PC-9 (cell line): Measurements from ENCODE around the gene TAC4. TPM values are rescaled to one million over a fixed set of nuclear protein-coding genes. Genes with fewer than 3 reads are reported as not detected.

Source experiments
- BruUV-seq: library from RNA; stranded (reverse); fragments of 400-500 nt; replicated peaks from 2 replicates; lab custom pipeline; 2021; lab: Mats Ljungman, UMichigan
- CTCF ChIA-PET: fragments of 300-600 bp; sonication (Branson Sonifier 250); formaldehyde crosslinking; loops from one replicate; lab custom pipeline; 2022; ENCODE audit warnings: antibody characterized with exemption; lab: Charles Lee
- POLR2A ChIA-PET: fragments of 300-600 bp; sonication (Branson Sonifier 250); formaldehyde crosslinking; loops from one replicate; lab custom pipeline; 2022; ENCODE audit warnings: antibody characterized with exemption; ENCODE audit not compliant: unreplicated experiment; lab: Charles Lee
- DNase-seq, 2 experiments: peaks; one replicate each; pipeline versions ENCODE4 v3.0.0 to v3.0.0-alpha.2; 2015 to 2022; ENCODE audit warnings: mixed read lengths in 1 of 2
- H2AFZ ChIP-seq: fragments of 200-600 bp; sonication (generic); 2 replicates; pipeline ENCODE4 v1.8.1; 2017; ENCODE audit warnings: antibody characterized with exemption
- H3F3A ChIP-seq: fragments of 200-600 bp; sonication (generic); 2 replicates; pipeline ENCODE4 v1.8.1; 2017; ENCODE audit warnings: antibody characterized with exemption, mild to moderate bottlenecking, low read depth; ENCODE audit not compliant: insufficient read depth
- H3K27ac ChIP-seq: fragments of 200-600 bp; sonication (generic); 2 replicates; pipeline ENCODE4 v1.6.1; 2016; ENCODE audit warnings: mixed run types
- H3K27me3 ChIP-seq: fragments of 200-600 bp; sonication (generic); 2 replicates; pipeline ENCODE4 v1.6.1; 2016; ENCODE audit warnings: low read depth, mixed run types; ENCODE audit not compliant: insufficient read depth
- H3K36me3 ChIP-seq: fragments of 200-600 bp; sonication (generic); 2 replicates; pipeline ENCODE4 v1.6.1; 2016; ENCODE audit warnings: low read depth, mixed run types
- H3K4me1 ChIP-seq: fragments of 200-600 bp; sonication (generic); replicated peaks from 2 replicates; pipeline ENCODE4 v1.6.1; 2016; ENCODE audit warnings: mixed run types; ENCODE audit not compliant: insufficient read depth
- H3K4me2 ChIP-seq: fragments of 200-600 bp; sonication (generic); 2 replicates; pipeline ENCODE4 v1.6.1; 2017; ENCODE audit warnings: mixed run types
- H3K4me3 ChIP-seq: fragments of 200-600 bp; sonication (generic); 2 replicates; pipeline ENCODE4 v1.6.1; 2016; ENCODE audit warnings: mixed run types
- H3K79me2 ChIP-seq: fragments of 200-600 bp; sonication (generic); 2 replicates; pipeline ENCODE4 v1.6.1; 2017; ENCODE audit warnings: low read depth, mixed run types
- H3K9me2 ChIP-seq: fragments of 200-600 bp; sonication (generic); 2 replicates; pipeline ENCODE4 v1.8.1; 2017; ENCODE audit warnings: mild to moderate bottlenecking; ENCODE audit not compliant: insufficient read depth
- H3K9me3 ChIP-seq: fragments of 200-600 bp; sonication (generic); 2 replicates; pipeline ENCODE4 v1.8.1; 2016; ENCODE audit warnings: low read depth; ENCODE audit not compliant: insufficient read depth
- H4K20me1 ChIP-seq: fragments of 200-600 bp; sonication (generic); 2 replicates; pipeline ENCODE4 v1.8.1; 2017; ENCODE audit not compliant: insufficient read depth
- EZH2 ChIP-seq: fragments of 200-600 bp; sonication (generic); IDR thresholded peaks from 2 replicates; pipeline ENCODE4 v1.8.0; 2017; ENCODE audit warnings: antibody characterized with exemption, low read depth
- intact Hi-C: fragments of 100-400 bp; cut with micrococcal nuclease; formaldehyde crosslinking; loops from one replicate; pipeline ENCODE4 v1.10.0; 2022; ENCODE audit not compliant: unreplicated experiment
- total RNA-seq: library from RNA; stranded (reverse); gene quantifications from 2 replicates; pipeline ENCODE4 v1.2.3, GENCODE V29; 2021
- TF ChIP-seq, protein P1 (sequence below): fragments of 200-600 bp; sonication (generic); conservative IDR thresholded peaks from 2 replicates; pipeline ENCODE4 v1.6.1; 2017; ENCODE audit warnings: mixed run types, antibody characterized with exemption, mild to moderate bottlenecking, moderate library complexity

Gene TAC4
- total RNA-seq, 1 experiment from 2014 or later, result not detected

DNA sequence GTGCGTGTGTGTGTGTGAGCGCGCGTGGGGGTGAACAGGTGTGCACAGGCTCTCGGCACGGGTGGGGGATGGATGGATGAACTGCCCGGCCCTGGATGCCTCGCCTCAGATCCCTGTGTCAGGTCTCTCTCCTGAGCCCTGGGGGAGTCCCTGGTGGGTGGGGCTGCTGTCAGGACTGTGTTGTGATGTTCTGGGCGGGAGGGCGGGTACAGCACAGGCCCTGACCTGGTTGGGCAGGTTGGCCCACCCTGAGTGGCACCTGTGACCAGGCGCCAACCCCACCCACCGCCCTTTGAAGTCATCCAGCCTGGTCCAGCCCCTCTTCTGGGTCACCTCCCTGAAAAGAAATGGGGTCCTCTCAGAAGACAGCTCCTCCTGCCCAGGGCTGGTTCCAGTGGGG lies 41.6 kb upstream of the TAC4 start:
- BruUV-seq, result no TSS peak
- Histone ChIP-seq H3K27me3 (no peaks in the 10 kb centered on the region), H3K27ac (peak overlapping the region; percentile 23; the same call in 1 of the 2 replicates), H4K20me1 (no peaks in the 10 kb centered on the region), H3K4me2 (peak overlapping the region; percentile 75), H3K79me2 (no peaks in the 10 kb centered on the region), H3K4me3 (no peak overlapping the region), H3K4me1 (peaks cover 88% of the 10 kb centered on the region), H3K9me3 (no peaks in the 10 kb centered on the region), H2AFZ (no peak overlapping the region), H3K36me3 (no peaks in the 10 kb centered on the region), H3K9me2 (no peaks in the 10 kb centered on the region), H3F3A (peaks cover 57% of the 10 kb centered on the region)
- peak; percentile 63 to 66 for DNase-seq
- ChIA-PET POLR2A (no interaction called here), CTCF (no interaction called here)
- no peak for TF ChIP-seq EZH2
- TF ChIP-seq, protein P1, sequence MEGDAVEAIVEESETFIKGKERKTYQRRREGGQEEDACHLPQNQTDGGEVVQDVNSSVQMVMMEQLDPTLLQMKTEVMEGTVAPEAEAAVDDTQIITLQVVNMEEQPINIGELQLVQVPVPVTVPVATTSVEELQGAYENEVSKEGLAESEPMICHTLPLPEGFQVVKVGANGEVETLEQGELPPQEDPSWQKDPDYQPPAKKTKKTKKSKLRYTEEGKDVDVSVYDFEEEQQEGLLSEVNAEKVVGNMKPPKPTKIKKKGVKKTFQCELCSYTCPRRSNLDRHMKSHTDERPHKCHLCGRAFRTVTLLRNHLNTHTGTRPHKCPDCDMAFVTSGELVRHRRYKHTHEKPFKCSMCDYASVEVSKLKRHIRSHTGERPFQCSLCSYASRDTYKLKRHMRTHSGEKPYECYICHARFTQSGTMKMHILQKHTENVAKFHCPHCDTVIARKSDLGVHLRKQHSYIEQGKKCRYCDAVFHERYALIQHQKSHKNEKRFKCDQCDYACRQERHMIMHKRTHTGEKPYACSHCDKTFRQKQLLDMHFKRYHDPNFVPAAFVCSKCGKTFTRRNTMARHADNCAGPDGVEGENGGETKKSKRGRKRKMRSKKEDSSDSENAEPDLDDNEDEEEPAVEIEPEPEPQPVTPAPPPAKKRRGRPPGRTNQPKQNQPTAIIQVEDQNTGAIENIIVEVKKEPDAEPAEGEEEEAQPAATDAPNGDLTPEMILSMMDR, result no peak
- intact Hi-C loops, result loop anchor here (5.0 kb wide), 1 partner anchor 263 kb away; the partner anchor contains the start of gene PPP1R9B

DNA sequence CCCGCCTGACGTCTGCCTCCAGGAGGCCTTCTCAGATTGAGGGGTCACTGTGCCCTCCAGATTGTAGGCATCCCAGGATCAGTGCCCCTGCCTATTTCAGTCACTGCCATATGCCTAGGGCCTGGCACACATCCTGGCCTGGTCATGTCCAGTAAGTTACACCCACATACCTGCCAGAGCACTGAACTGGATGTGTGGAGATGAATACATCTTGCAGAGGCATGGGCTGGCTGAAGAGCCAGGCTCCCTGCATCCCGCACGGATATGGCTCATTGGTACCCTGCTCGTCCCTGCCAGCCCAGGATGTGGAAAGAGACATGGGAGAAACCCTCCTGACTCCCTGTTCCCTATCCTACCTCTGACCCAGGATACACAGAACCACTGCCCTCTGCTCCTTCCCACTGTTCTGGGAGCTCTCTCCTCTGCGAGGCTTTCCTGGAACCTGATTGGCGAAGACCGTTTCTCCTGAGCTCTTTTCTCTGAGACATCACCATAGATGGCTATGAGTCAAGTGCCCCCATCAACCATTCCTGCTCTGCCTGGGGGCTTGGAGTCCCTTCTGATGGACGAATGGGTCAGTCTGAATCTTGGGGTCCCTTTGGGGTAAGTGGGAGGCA lies 40.0 kb upstream of the TAC4 start:
- Histone ChIP-seq H3K27me3 (no peaks in the 10 kb centered on the region), H4K20me1 (no peaks in the 10 kb centered on the region), H3F3A (peaks cover 43% of the 10 kb centered on the region), H3K27ac (peak overlapping the region; percentile 84), H3K36me3 (no peaks in the 10 kb centered on the region), H2AFZ (no peak overlapping the region), H3K4me3 (peak overlapping the region; percentile 29; the same call in 1 of the 2 replicates), H3K4me2 (peak overlapping the region; percentile 75), H3K4me1 (peaks cover 72% of the 10 kb centered on the region), H3K9me3 (no peaks in the 10 kb centered on the region), H3K9me2 (no peaks in the 10 kb centered on the region), H3K79me2 (no peaks in the 10 kb centered on the region)
- DNase-seq, result peak; percentile 61 to 85
- no TSS peak for BruUV-seq
- ChIA-PET POLR2A (interaction anchor here (0.6 kb wide), 1 partner anchor 183 kb away, joined by 3 read pairs; no protein-coding TSS in a partner anchor), CTCF (interaction anchor here (0.7 to 1.3 kb wide), 2 partner anchors 13 to 109 kb away, joined by 3 to 7 read pairs; no protein-coding TSS in a partner anchor)
- TF ChIP-seq EZH2, result no peak
- TF ChIP-seq, protein P1, result no peak
- intact Hi-C loops, result loop anchor here (1.0 to 5.0 kb wide), 3 partner anchors 13 to 264 kb away; partner anchors contain the start of gene PPP1R9B

DNA sequence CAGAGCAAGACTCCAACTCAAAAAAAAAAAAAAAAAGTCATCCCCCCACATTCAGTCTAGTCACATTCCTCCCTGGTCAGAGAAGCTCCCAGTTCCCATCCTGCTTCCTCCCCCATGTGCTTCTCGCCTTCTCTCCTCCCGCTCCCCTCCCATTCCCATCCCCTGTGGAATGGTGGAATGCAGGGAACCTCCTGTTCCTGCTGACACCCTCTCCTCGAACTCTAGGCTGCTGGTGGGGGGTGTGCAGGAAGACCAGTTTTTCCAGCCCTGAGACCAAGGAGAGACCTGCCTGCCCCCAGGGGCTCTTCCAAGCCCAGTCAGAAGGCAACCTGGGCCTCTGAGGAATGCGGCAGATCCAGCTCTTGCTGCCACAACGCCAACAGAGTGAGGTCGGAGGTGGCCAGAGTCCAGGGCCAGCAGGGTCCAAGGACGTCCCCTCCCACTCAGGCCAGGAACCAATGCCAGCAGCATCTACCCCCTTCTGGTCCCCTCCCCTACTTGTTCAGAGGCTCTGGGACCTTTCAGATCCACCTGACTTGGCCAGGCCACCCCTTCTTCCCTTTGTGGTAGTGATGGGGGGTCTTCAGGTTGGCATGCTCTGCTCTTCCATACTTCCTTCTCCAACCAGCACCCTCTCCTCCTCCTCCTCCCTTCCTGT lies 39.3 kb upstream of the TAC4 start:
- Histone ChIP-seq H3F3A (peaks cover 38% of the 10 kb centered on the region), H3K9me2 (no peaks in the 10 kb centered on the region), H3K4me3 (peak overlapping the region; percentile 29; the same call in 1 of the 2 replicates), H3K9me3 (no peaks in the 10 kb centered on the region), H4K20me1 (no peaks in the 10 kb centered on the region), H3K36me3 (no peaks in the 10 kb centered on the region), H3K4me2 (peak overlapping the region; percentile 75), H3K79me2 (no peaks in the 10 kb centered on the region), H3K27me3 (no peaks in the 10 kb centered on the region), H3K4me1 (peaks cover 66% of the 10 kb centered on the region), H2AFZ (no peak overlapping the region), H3K27ac (peak overlapping the region; percentile 88)
- ChIA-PET POLR2A (interaction anchor here (0.6 to 0.7 kb wide), 3 partner anchors 12 to 264 kb away, joined by 4 to 16 read pairs (median 6); no protein-coding TSS in a partner anchor), CTCF (interaction anchor here (0.7 to 1.3 kb wide), 3 partner anchors 28 to 110 kb away, joined by 3 to 11 read pairs (median 3); no protein-coding TSS in a partner anchor)
- TF ChIP-seq, protein P1, result no peak
- TF ChIP-seq EZH2, result no peak
- BruUV-seq, result no TSS peak
- DNase-seq, result peak; percentile 97 to 100
- intact Hi-C loops, result loop anchor here (1.0 to 5.0 kb wide), 3 partner anchors 14 to 265 kb away; partner anchors contain the start of gene PPP1R9B
